ENCODE measurements around the gene SLC16A3.

- TF ChIP-seq CTCF (IDR thresholded peaks at IDR 0.05) (no peak), POLR2A (IDR thresholded peaks at IDR 0.05) (no peak)
Observed at GRCh38 chr17:82201498-82201910, 27.3 kb upstream of the SLC16A3 start.

Data from body of pancreas (tissue), 4 donors.